ENCODE results near the gene CA10. TPM values are rescaled to one million over a fixed set of nuclear protein-coding genes. Genes with fewer than 3 reads are reported as not detected.

The CA10 gene
- total and polyA plus RNA-seq, 2 of the 4 experiments (the other 2 are of a cell fraction) = not detected

DNA sequence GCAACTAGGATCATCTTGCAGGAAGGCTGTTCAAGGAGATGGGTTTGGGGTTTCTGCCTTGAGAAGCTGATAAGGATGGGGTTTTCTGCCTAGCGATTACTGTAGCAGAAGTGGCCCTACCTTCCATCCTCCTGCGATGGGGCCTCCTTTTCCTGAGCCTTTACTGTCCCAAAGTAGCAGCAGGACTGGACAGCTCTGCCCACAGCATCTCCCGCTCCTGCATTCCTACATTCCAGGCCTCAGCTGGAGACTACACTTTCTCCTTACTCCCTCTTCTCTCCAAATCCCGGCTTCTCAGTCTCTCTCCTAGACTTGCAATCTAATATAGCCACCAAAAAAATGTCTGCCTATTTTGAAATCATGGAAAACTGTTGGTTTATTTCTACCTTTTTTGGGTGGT is 355.4 kb downstream of the CA10 start:
- Histone ChIP-seq H3K4me1 (ENCODE audit: control insufficient read depth, insufficient read depth, low read length) (no peaks in the 10 kb centered on the region), H4K8ac (ENCODE audit: low read depth in 2 of 2, low read length in 2 of 2) (no peak overlapping the region), H3K9me3 (ENCODE audit: control insufficient read depth, insufficient read depth, low read length) (peaks cover 13% of the 10 kb centered on the region), H2BK20ac (ENCODE audit: low read depth, low read length) (no peak overlapping the region), H3K4ac (ENCODE audit: low read depth, low read length) (no peak overlapping the region), H3K4me2 (ENCODE audit: low read depth, low read length) (no peak overlapping the region), H2BK15ac (ENCODE audit: low read depth, low read length) (no peak overlapping the region), H3K18ac (ENCODE audit: low read depth, low read length) (no peak overlapping the region), H4K91ac (ENCODE audit: insufficient read depth, low read depth, low read length) (no peak overlapping the region), H2BK5ac (ENCODE audit: low read depth, low read length, poor library complexity, severe bottlenecking) (no peak overlapping the region), H3K14ac (replicated peaks; ENCODE audit: low read depth, low read length) (no peak overlapping the region), H3K36me3 (ENCODE audit: control insufficient read depth, insufficient read depth, low read length) (no peaks in the 10 kb centered on the region), H2AK5ac (ENCODE audit: low read depth, low read length) (no peak overlapping the region), H2AFZ (replicated peaks; ENCODE audit: low read length, poor library complexity) (no peak overlapping the region), H3K56ac (ENCODE audit: extremely low read depth, insufficient read depth, low read length) (no peak overlapping the region), H3K27me3 (ENCODE audit: control insufficient read depth, insufficient read depth, low read length) (no peaks in the 10 kb centered on the region), H3K23ac (ENCODE audit: low read depth, low read length) (no peak overlapping the region), H3K27ac (ENCODE audit: insufficient read depth, low read length) (no peak overlapping the region), H3K4me3 (ENCODE audit: insufficient read depth, low read depth, low read length) (no peak overlapping the region), H2BK120ac (ENCODE audit: low read depth, low read length) (no peak overlapping the region), H4K5ac (ENCODE audit: low read depth, low read length) (no peak overlapping the region), H2AK9ac (replicated peaks; ENCODE audit: low read depth, low read length, poor library complexity) (no peak overlapping the region), H3K79me1 (ENCODE audit: low read depth in 1 of 2, low read length in 2 of 2) (no peaks in the 10 kb centered on the region), H3K9me1 (ENCODE audit: insufficient read depth, low read length) (no peaks in the 10 kb centered on the region), H3K9ac (ENCODE audit: low read depth, low read length) (no peak overlapping the region), H4K20me1 (ENCODE audit: insufficient read depth, low read length) (no peaks in the 10 kb centered on the region)
- POLR2A ChIA-PET (ENCODE audit: unreplicated experiment) = no interaction called here
- ATAC-seq (ENCODE audit: low read depth) (no peak), DNase-seq (no peak)
- CTCF ChIA-PET = interaction anchor here (0.6 kb wide), 1 partner anchor 411 kb away, joined by 12 read pairs; no protein-coding TSS in a partner anchor
- TF ChIP-seq FOS (IDR thresholded peaks at IDR 0.05; ENCODE audit: low read depth, low read length) (no peak), POLR2A (IDR thresholded peaks at IDR 0.05; ENCODE audit: low read depth, low read length) (no peak), RFX5 (IDR thresholded peaks at IDR 0.05; ENCODE audit: low read depth, low read length) (no peak), CHD1 (IDR thresholded peaks at IDR 0.05; ENCODE audit: low read depth, low read length) (no peak), BHLHE40 (IDR thresholded peaks at IDR 0.05; ENCODE audit: low read depth, low read length) (no peak), MAFK (IDR thresholded peaks at IDR 0.05; ENCODE audit: low read depth, low read length) (no peak), SMC3 (IDR thresholded peaks at IDR 0.05; ENCODE audit: low read depth, low read length) (no peak), MXI1 (IDR thresholded peaks at IDR 0.05; ENCODE audit: borderline replicate concordance, low read depth, low read length) (no peak)
- TF ChIP-seq, protein P1, sequence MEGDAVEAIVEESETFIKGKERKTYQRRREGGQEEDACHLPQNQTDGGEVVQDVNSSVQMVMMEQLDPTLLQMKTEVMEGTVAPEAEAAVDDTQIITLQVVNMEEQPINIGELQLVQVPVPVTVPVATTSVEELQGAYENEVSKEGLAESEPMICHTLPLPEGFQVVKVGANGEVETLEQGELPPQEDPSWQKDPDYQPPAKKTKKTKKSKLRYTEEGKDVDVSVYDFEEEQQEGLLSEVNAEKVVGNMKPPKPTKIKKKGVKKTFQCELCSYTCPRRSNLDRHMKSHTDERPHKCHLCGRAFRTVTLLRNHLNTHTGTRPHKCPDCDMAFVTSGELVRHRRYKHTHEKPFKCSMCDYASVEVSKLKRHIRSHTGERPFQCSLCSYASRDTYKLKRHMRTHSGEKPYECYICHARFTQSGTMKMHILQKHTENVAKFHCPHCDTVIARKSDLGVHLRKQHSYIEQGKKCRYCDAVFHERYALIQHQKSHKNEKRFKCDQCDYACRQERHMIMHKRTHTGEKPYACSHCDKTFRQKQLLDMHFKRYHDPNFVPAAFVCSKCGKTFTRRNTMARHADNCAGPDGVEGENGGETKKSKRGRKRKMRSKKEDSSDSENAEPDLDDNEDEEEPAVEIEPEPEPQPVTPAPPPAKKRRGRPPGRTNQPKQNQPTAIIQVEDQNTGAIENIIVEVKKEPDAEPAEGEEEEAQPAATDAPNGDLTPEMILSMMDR (conservative IDR thresholded peaks at IDR 0.05; ENCODE audit: low read depth, low read length) = no peak
- TF ChIP-seq, protein P2, sequence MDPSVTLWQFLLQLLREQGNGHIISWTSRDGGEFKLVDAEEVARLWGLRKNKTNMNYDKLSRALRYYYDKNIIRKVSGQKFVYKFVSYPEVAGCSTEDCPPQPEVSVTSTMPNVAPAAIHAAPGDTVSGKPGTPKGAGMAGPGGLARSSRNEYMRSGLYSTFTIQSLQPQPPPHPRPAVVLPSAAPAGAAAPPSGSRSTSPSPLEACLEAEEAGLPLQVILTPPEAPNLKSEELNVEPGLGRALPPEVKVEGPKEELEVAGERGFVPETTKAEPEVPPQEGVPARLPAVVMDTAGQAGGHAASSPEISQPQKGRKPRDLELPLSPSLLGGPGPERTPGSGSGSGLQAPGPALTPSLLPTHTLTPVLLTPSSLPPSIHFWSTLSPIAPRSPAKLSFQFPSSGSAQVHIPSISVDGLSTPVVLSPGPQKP (IDR thresholded peaks at IDR 0.05; ENCODE audit: borderline replicate concordance, low read depth, low read length) = no peak
- BruUV-seq (replicated peaks) = no TSS peak
- no CpG with 5 or more reads among the region's 4 CpGs for WGBS, 2 experiments (ENCODE audit: extremely low coverage in 2 of 2, insufficient read length in 1 of 2)
- in situ Hi-C loops (cut with MboI; ENCODE audit: low sequenced_read_pairs) = no loop called here
- intact Hi-C loops (cut with micrococcal nuclease) = no loop called here
- dilution Hi-C loops (cut with HindIII; ENCODE audit: low sequenced_read_pairs, unreplicated experiment) = no loop called here
